ENCODE data around the gene WDFY2.

GRCh38 chr13:51589793-51590192 is 5.5 kb downstream of the WDFY2 start:
- TF ChIP-seq, protein P1, sequence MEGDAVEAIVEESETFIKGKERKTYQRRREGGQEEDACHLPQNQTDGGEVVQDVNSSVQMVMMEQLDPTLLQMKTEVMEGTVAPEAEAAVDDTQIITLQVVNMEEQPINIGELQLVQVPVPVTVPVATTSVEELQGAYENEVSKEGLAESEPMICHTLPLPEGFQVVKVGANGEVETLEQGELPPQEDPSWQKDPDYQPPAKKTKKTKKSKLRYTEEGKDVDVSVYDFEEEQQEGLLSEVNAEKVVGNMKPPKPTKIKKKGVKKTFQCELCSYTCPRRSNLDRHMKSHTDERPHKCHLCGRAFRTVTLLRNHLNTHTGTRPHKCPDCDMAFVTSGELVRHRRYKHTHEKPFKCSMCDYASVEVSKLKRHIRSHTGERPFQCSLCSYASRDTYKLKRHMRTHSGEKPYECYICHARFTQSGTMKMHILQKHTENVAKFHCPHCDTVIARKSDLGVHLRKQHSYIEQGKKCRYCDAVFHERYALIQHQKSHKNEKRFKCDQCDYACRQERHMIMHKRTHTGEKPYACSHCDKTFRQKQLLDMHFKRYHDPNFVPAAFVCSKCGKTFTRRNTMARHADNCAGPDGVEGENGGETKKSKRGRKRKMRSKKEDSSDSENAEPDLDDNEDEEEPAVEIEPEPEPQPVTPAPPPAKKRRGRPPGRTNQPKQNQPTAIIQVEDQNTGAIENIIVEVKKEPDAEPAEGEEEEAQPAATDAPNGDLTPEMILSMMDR (IDR thresholded peaks at IDR 0.05), result no peak
- no peak for TF ChIP-seq POLR2A (IDR thresholded peaks at IDR 0.05)
